ENCODE measurements around the gene SMCO2.

The SMCO2 gene

DNA sequence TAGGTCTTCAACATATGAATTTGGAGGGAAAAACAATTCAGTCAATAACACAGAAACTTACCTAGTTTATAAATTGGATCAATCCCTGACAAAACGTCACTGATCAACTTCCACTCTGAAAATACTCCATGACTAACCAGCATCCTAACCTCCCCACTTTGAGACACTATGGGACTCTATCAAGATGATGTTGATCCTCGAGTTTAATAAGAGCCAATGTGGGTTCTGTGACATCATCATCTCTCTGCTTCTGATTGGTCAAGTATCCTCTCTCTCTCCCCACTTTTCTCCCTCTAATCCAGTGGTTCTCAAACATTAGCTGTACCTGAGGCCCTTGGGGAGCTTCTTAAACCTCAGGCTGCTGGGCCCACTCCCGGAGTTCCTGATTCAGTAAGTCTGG lies at the start of gene SMCO2:
Gene SMCO2, plus strand, starts transcription at position 301 of the 400 bp plus-strand sequence. CDS start 23,896 bp downstream, outside the sequence.
- no peak for TF ChIP-seq CTCF (IDR thresholded peaks at IDR 0.05; ENCODE audit: low read depth, low read length)
- no peak for DNase-seq (ENCODE audit: extremely low read depth, low read depth)

- DNase-seq (ENCODE audit: extremely low read depth, low read depth), result no peak
- TF ChIP-seq CTCF (IDR thresholded peaks at IDR 0.05; ENCODE audit: low read depth, low read length), result no peak
These were observed 48.1 kb upstream of the SMCO2 start for GRCh38 chr12:27398466-27398865.

DNA sequence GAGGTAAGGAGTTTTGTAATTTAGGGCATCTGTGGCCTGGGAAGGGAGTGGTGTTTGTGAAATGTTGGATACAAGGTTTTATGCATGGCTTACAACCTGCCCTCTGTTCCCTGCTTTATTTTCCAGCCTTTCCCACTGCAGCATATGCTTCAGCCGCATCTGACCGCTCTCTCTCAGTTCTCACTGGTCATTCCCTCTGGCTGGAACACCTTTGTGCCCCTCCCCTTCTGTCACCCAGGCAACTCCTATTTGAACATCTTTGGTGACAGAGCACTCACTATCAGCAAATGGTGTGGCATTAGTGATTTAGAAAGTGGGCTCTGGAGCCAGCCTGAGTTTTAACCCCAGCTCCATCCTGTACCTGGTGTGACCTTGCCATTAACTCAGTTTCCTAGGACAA lies 47.5 kb upstream of the SMCO2 start:
- no peak for DNase-seq (ENCODE audit: extremely low read depth, low read depth)
- TF ChIP-seq CTCF (IDR thresholded peaks at IDR 0.05; ENCODE audit: low read depth, low read length), result no peak

DNA sequence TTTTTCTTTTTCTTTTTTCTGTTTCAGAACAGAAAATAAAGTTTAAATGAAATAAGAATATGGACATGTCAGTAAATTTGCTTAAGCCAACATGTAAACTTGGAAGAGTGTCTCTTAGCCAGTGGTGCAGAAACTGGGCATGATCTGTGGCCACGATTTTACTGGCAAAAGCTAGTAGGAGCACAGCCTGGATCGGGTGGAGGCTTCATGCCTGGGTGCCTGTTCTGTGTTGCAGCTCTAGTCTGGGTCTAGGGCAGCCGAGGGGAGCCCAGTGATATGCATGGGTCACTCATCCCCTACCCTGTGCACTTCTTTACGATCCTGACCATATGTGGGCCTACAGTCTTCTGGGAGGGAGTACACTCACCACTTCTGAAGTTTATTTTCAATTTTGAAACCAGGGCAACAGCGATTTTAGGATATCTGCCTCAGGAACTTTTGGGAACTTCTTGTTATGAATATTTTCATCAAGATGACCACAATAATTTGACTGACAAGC lies 45.6 kb upstream of the SMCO2 start:
- no peak for TF ChIP-seq CTCF (IDR thresholded peaks at IDR 0.05; ENCODE audit: low read depth, low read length)
- DNase-seq (ENCODE audit: extremely low read depth, low read depth), result no peak

DNA sequence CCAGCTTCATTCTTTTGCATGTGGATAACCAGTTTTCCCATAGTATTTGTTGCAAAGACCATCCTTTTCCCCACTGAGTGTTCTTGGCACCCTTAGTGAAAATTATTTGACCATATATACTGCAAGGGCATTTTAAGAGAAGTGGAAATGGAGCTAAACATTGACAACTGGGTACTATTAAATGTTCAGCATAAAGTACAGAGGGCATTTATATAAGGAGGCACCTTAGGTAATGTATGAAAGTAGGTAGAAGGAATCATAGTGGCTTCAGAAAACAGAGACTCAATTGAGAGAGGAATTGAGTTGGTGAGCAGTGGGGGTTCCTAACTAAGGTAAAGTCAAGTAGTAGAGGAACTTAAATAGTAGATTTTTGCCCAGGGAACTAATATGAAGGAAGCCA lies 34.5 kb upstream of the SMCO2 start:
- no peak for DNase-seq (ENCODE audit: extremely low read depth, low read depth)
- no peak for TF ChIP-seq CTCF (IDR thresholded peaks at IDR 0.05; ENCODE audit: low read depth, low read length)

DNA sequence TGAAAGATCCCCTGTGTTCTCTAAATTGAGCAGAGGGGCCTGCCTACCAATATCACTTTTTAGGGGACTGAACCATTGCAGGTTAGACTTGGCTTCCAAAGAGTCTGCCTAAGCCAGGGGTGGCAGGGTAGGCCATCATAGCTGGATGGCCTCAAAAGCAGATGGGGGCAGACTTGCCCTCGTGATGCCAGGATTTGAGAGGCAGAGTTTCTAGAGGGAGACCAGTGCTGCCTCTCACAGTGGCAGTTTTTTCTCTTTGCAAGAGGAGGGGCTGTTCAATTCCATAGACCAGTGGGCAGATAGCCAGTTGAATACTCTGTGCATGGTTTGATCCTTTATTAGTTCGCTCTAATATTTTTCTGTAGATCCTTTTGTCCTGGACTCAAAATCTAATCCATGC lies 23.8 kb upstream of the SMCO2 start:
- DNase-seq (ENCODE audit: extremely low read depth, low read depth), result no peak
- no peak for TF ChIP-seq CTCF (IDR thresholded peaks at IDR 0.05; ENCODE audit: low read depth, low read length)

- DNase-seq (ENCODE audit: extremely low read depth, low read depth), result peak; percentile 32
- TF ChIP-seq CTCF (IDR thresholded peaks at IDR 0.05; ENCODE audit: low read depth, low read length), result peak; percentile 60
These were observed 21.8 kb upstream of the SMCO2 start for GRCh38 chr12:27424631-27425230.
